GM19240 (cell line): ENCODE measurements around the gene GALNT12.

Experiments used
- DNase-seq: peaks from one replicate; pipeline ENCODE4 v3.0.0; 2011; ENCODE audit warnings: low spot score; ENCODE audit not compliant: insufficient read length

Gene GALNT12

GRCh38 chr9:98804083-98804482, 3.4 kb upstream of the GALNT12 start:
- no peak for DNase-seq

DNA sequence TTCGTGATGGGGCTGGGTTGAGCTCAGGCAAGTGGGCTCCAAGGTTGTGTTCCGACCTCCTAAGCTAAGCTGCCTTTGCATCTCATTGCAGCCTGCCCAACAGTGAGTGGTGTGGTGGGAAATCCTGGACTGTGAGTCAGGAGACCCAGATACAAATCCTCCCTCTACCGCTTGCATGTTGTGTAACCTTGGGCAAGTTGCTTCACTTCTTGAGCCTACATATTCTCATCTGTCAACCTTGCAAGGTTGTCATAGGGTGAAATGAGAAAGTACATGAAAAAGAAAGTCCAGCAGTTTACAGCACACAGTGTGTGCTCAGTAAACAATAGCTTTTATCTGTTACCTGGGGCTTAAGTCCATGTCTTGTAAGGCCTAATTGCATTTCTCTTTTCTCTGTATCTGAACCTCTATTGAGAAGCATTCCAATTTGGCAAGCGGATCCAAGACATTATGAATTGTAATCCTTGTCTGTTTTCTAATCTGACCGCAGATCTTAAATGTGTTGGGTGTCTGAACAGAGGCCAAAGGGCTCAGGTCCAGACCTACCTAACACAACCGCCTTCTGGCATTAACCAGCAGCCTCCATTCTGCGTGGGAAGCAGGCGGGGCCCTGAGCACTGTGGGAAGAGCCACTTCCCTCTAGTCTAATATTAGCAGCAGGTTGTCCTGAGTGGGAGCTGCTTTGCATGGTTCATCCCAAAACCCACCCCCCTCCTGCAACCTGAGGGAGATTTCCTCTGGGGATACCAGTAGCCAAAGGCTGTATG, 1.8 kb upstream of the GALNT12 start:
- no peak for DNase-seq

DNA sequence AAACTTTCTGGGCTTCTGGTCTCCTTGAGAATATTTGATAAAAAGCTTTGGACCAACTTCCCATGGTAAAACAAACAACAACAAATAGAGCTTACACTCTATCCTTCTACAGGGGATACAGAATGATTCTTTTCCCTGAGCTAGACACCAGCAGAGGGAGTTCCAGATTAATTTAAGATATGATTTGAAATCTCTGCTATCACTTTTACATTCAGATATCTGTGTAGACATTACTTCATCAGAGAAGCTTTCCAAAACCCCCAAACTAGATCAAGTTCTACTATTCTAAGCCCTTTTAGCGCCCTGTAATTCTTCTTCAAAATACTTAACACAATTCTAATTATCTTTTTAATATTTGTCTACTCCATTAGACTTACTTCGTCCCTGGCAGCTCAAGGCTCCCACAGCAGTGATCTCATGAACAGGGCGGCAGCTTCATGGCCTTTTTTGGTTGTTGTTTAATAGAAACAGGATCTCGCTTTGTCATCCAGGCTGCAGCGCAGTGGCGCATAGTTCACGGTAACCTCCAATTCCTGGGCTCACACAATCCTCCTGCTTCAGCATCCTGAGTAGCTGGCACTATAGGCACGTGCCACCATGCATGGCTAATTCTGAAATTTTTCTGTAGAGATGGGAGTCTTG, 955 bp upstream of the GALNT12 start:
- DNase-seq: no peak

GRCh38 chr9:98807814-98808195, 335 bp downstream of the GALNT12 start:
- no peak for DNase-seq

- no peak for DNase-seq
These were observed 943 bp downstream of the GALNT12 start for GRCh38 chr9:98808411-98808815.

GRCh38 chr9:98808875-98809274, 1.4 kb downstream of the GALNT12 start:
- no peak for DNase-seq

GRCh38 chr9:98809311-98810101, 2.0 kb downstream of the GALNT12 start:
- DNase-seq: no peak

- no peak for DNase-seq
These were observed 2.8 kb downstream of the GALNT12 start for GRCh38 chr9:98810102-98810842.

GRCh38 chr9:98811051-98811650, 3.7 kb downstream of the GALNT12 start:
- DNase-seq: no peak

DNA sequence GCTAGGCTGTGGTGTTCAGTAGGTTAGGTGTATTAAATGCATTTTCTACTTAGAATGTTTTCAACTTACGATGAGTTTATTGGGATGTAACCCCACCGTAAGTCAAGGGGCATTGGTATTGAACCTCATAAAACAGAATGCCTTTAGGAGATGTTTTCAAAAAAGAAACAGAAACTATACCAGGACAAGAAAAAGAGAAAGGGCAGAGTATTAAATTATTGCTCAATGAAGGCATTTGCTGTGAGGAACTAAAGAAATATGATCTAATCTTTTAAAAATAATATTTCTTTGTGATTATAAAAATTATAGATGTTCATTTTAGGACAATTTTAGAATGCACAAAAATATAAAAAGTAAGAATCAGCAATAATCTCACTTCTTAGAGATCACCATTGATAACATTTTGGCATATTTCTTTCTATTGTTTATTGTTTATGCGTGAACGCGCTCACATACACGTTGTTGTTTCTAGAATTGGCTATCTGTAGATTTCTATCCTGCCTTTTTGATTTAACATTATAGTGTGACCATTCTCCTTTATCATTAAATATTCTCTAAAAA, 8.0 kb downstream of the GALNT12 start:
- DNase-seq: no peak

- DNase-seq: no peak
These were observed 11.3 kb downstream of the GALNT12 start for GRCh38 chr9:98818764-98819163.

DNA sequence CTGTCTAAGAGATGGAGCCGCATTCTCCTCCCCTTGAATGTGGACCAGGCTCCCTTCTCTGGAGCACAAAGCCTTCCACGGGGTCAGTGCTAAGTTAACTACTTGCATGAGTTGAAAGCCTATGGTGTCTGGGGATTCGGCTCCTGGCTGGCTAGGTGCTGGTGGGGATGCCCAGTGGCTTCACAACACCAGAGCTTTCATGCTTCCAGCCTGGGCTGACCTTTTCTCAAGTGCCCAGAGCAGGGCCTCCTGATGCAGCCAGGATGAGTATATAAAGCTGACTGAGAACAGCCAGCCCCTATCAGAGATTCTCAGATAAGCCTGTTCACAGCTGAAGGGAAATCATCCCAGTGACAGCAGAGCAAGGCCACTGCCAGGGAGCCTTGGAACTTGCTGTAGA, 11.8 kb downstream of the GALNT12 start:
- no peak for DNase-seq

DNA sequence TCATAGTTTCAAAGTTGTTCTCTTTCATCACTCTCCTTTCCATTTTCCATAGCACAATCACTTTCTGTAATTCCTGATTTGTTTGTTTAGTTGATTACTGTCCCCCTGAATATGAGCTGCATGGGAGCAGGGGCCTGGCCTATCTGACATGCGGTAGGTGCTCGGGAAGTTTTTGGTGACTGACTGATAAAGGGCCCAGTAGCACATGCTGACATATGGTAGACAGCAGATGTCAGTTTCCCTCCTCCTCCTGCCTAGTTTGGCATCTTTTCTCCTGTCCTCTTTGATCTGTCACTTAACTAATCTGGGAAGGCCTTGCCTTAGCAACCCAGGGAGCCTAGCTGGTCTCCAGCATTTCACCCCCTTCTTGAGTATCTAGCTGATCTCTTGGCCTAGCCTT, 14.4 kb downstream of the GALNT12 start:
- no peak for DNase-seq

- DNase-seq: no peak
These were observed 15.2 kb downstream of the GALNT12 start for GRCh38 chr9:98822661-98823060.

DNA sequence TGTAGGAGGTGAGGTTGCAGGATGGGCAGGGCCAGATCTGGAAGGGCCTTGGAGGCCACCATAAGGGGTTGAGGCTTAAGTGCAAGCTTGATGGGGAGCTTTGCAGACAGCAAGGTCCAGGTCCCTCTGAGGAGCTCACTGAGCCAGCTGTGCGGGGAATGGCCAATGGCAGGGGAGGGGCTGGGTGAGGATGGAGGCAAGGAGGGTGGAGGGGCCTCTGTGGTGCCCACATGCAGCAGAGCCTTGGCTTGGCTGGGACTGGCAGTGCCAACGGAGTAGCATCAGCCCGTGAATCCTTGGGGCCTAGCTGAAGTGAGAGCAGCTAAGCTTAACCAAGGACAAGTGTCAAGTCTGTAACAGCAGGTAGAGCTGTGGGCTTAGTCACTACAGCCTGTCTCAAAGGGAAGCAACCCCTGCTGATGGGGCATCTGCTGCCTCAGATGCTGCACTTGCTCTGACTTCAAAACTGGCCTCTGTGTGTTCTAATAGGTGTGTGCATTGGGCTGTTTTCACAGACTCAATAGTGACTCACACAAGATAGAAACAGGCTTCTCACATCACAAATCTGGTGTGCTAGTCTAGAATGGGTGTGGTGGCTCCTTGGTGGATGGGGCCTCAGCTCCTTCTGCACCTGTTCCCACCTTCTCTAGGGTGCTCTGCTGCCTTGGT, 16.3 kb downstream of the GALNT12 start:
- no peak for DNase-seq

DNA sequence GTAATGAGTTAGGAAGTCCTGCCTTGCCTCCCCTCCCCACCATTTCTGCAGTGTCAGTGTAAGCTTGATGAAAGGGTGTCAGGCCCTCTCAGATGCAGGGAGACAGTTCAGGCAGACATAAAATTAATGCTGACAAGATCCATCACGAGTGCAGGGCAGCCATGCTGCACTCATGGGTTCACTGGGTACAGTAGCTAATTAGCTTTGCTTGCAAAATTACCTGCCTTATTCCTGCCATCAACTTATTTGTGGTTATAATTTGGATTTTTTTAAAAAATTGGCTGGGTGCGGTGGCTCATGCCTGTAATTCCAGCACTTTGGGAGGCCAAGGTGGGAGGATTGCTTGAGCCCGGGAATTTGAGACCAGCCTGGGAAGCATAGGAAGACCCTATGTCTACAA, 17.9 kb downstream of the GALNT12 start:
- no peak for DNase-seq

GRCh38 chr9:98826716-98827115, 19.2 kb downstream of the GALNT12 start:
- DNase-seq: no peak

DNA sequence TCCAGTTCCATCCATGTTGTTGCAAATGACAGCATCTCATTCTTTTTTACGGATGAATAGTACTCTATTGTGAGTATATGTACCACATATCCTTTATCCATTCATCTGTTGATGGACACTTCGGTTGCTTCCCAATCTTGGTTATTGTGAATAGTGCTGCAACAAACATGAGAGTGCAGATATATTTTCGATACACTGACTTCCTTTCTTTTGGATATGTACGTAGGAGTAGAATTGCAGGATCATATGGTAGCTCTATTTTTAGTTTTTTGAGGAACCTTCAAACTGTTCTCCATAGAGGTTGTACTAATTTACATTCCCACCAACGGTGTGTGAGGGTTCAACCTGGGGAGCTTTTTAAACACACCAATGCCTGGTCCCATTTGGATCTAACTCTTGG, 22.3 kb downstream of the GALNT12 start:
- no peak for DNase-seq

DNA sequence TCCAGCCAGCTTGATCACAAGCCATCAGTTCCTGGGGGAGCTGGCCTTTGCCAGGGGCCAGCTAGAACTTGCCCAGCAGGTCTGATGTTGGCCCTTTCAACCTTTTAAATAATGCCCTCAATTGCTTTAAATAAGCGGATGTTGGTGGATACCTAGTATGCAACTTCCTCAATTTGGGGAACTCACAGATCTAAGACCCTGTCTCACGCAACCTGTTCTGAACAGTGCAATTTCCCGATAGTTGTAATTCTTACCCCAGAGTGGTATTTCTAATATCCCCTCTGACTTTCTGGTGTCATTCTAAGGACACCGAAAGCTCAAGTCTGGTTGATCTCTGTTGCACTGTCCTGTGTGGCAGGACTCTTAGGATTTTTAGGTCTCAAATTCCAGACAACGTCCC, 23.1 kb downstream of the GALNT12 start:
- DNase-seq: no peak

DNA sequence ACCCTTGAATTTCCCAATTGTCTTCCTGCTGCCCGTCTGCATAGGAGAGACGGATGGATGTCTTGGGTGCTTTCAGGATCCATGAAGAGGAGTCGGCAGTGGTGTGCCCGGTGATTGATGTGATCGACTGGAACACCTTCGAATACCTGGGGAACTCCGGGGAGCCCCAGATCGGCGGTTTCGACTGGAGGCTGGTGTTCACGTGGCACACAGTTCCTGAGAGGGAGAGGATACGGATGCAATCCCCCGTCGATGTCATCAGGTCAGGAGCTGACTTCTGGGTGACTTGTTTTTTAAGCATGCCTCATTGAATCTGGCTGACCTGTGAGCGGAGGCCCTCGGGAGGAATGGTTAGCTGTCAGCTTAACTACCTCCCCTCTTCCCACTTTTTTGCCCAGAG, 24.2 kb downstream of the GALNT12 start:
- no peak for DNase-seq

- no peak for DNase-seq
These were observed 25.3 kb downstream of the GALNT12 start for GRCh38 chr9:98832768-98833089.
